Liver (tissue), 9 donors: ENCODE data around the gene CIDEB. TPM values are rescaled to one million over a fixed set of nuclear protein-coding genes. Genes with fewer than 3 reads are reported as not detected.
A peak's percentile ranks its signal among the peaks of the same experiment; 100 is the strongest.

Experiments used
- DNase-seq: peaks from one replicate; pipeline ENCODE4 v3.0.0-alpha.2; 2017; ENCODE audit warnings: low spot score
- H3K27ac ChIP-seq, 2 donors: one replicate each; pipeline ENCODE4 v1.7.0; 2013; ENCODE audit warnings: inconsistent platforms in 2 of 2, low read length in 2 of 2, control low read depth in 1 of 2, low read depth in 1 of 2, mild to moderate bottlenecking in 1 of 2
- H3K27me3 ChIP-seq, 4 donors: one replicate each; pipeline versions ENCODE4 v1.6.1 to v1.7.0; 2013; ENCODE audit warnings: low read length in 3 of 4, inconsistent platforms in 1 of 4, mild to moderate bottlenecking in 1 of 4, moderate library complexity in 1 of 4; ENCODE audit not compliant: control insufficient read depth in 4 of 4, insufficient read depth in 4 of 4
- H3K36me3 ChIP-seq, 4 donors: one replicate each; pipeline versions ENCODE4 v1.6.1 to v1.7.0; 2013; ENCODE audit warnings: low read length in 3 of 4, mild to moderate bottlenecking in 3 of 4, low read depth in 1 of 4, moderate library complexity in 1 of 4; ENCODE audit not compliant: control insufficient read depth in 4 of 4, insufficient read depth in 3 of 4
- H3K4me1 ChIP-seq, 4 donors: one replicate each; pipeline versions ENCODE4 v1.6.1 to v1.7.0; 2013; ENCODE audit warnings: low read length in 3 of 4, mild to moderate bottlenecking in 3 of 4, moderate library complexity in 1 of 4; ENCODE audit not compliant: control insufficient read depth in 4 of 4, insufficient read depth in 4 of 4
- H3K4me3 ChIP-seq, 3 donors: one replicate each; pipeline versions ENCODE4 v1.6.1 to v1.7.0; 2013; ENCODE audit warnings: low read length in 3 of 3, control low read depth in 1 of 3, low read depth in 1 of 3, mild to moderate bottlenecking in 1 of 3
- H3K9ac ChIP-seq, 2 donors: one replicate each; pipeline ENCODE4 v1.7.0; 2013; ENCODE audit warnings: low read length in 2 of 2, mild to moderate bottlenecking in 2 of 2, moderate library complexity in 2 of 2, control low read depth in 1 of 2, low read depth in 1 of 2
- H3K9me3 ChIP-seq, 4 donors: one replicate each; pipeline versions ENCODE4 v1.6.1 to v1.7.0; 2013; ENCODE audit warnings: low read length in 3 of 4; ENCODE audit not compliant: control insufficient read depth in 4 of 4
- EGR1 ChIP-seq, 2 donors: IDR thresholded peaks; 2 replicates each; pipeline ENCODE4 v1.6.1; 2016 to 2018; ENCODE audit warnings: antibody characterized with exemption in 2 of 2, low read depth in 2 of 2
- FOXA1 ChIP-seq: IDR thresholded peaks from 2 replicates; pipeline ENCODE4 v1.6.1; 2016; ENCODE audit warnings: antibody characterized with exemption
- FOXA2 ChIP-seq: IDR thresholded peaks from 2 replicates; pipeline ENCODE4 v1.6.1; 2016; ENCODE audit warnings: antibody characterized with exemption
- GABPA ChIP-seq, 2 donors: IDR thresholded peaks in 1 of 2; conservative IDR thresholded peaks in 1 of 2; 2 replicates each; pipeline ENCODE4 v1.6.1; 2016; ENCODE audit warnings: antibody characterized with exemption in 2 of 2, mild to moderate bottlenecking in 1 of 2, moderate library complexity in 1 of 2
- HNF4G ChIP-seq: IDR thresholded peaks from 2 replicates; pipeline ENCODE4 v1.6.1; 2016; ENCODE audit warnings: antibody characterized with exemption
- JUND ChIP-seq, 2 donors: IDR thresholded peaks; 2 replicates each; pipeline ENCODE4 v1.6.1; 2016; ENCODE audit warnings: antibody characterized with exemption in 2 of 2
- NR2F2 ChIP-seq: IDR thresholded peaks from 2 replicates; pipeline ENCODE4 v1.6.1; 2016; ENCODE audit warnings: antibody characterized with exemption
- RAD21 ChIP-seq, 2 donors: IDR thresholded peaks; 2 replicates each; pipeline ENCODE4 v1.6.1; 2016; ENCODE audit warnings: antibody characterized with exemption in 2 of 2, mild to moderate bottlenecking in 2 of 2
- RXRA ChIP-seq, 2 donors: IDR thresholded peaks; 2 replicates each; pipeline ENCODE4 v1.6.1; 2017 to 2018; ENCODE audit warnings: antibody characterized with exemption in 2 of 2, mild to moderate bottlenecking in 1 of 2
- SP1 ChIP-seq: IDR thresholded peaks from 2 replicates; pipeline ENCODE4 v1.6.1; 2018; ENCODE audit warnings: antibody characterized with exemption, mild to moderate bottlenecking
- TAF1 ChIP-seq: conservative IDR thresholded peaks from 2 replicates; pipeline ENCODE4 v1.6.1; 2016; ENCODE audit warnings: antibody characterized with exemption, mild to moderate bottlenecking
- YY1 ChIP-seq: IDR thresholded peaks from 2 replicates; pipeline ENCODE4 v1.6.1; 2016; ENCODE audit warnings: antibody characterized with exemption, mild to moderate bottlenecking
- WGBS: extraction: QIAGEN DNeasy Blood & Tissue Kit; methylation state at CpG from one replicate; pipeline ENCODE4 v1.1.7; 2013; 5-methylcytosine and 5-hydroxymethylcytosine counted together
- polyA plus RNA-seq, 2 donors: library from polyadenylated mRNA; stranded (reverse) in 1 of 2; unstranded in 1 of 2; fragments of 200-250 nt in 1 of 2; fragments of >200 nt in 1 of 2; fragmentation: Nextera tagmentation in 1 of 2; extraction: Ambion mirVana in 1 of 2; gene quantifications; one replicate each; pipeline versions ENCODE4 v1.2.1 to v1.2.3, GENCODE V29; 2013 to 2015
- total RNA-seq, 2 donors: library from RNA; depleted of rRNA; stranded (reverse); fragments of >200 nt; gene quantifications; one replicate each; pipeline ENCODE4 v1.2.3, GENCODE V29; 2014
- TF ChIP-seq, protein P1 (sequence below): IDR thresholded peaks from 2 replicates; pipeline ENCODE4 v1.6.1; 2016; ENCODE audit warnings: antibody characterized with exemption
- TF ChIP-seq, protein P2 (sequence below): IDR thresholded peaks from 2 replicates; pipeline ENCODE4 v1.6.1; 2016; ENCODE audit warnings: antibody characterized with exemption
- TF ChIP-seq, protein P3 (sequence below): IDR thresholded peaks from 2 replicates; pipeline ENCODE4 v1.6.1; 2016; ENCODE audit warnings: antibody characterized with exemption
- donor health status: healthy.
- donor health status: healthy.
- donor health status: healthy.
- donor health status: healthy.
- donor health status: healthy.

The CIDEB gene
- total and polyA plus RNA-seq, 4 donors = 32.1 to 312 (median 159) TPM

DNA sequence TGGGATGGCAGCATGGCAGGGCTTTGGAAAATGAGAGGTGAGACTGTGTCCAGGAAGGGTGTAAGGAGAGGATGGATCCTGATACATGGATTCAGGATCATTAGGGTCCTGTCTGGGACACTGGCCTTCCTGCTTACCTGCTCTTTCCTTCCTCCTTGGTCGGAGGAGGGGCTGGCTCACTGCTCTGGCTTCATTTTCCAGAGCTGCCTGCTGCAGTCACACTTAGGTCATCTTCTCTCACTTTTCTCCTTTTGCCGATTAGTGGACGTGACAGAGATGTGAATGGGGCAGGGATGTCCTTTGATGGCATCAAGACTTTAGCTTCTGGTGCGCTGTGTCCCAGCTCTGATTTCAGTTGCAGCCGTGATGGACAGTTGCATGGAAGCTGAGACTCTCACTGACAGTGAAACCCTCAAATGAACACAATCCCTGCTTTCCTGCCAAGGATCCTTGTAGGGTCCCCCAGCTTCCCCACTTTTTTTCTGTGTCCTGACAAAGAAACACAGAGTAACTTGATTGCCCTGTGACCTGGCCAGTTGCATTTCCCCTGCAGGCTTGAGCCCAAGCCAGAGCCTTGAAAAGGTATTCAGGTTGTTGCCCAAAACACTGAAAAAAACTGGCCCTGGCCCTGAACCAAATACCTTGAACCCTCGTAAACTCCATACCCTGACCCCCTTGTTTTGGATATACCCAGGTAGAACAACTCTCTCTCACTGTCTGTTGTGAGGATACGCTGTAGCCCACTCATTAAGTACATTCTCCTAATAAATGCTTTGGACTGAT, 756 bp upstream of the CIDEB start:
- DNase-seq = no peak
- H3K9me3 ChIP-seq = no peaks in the 10 kb centered on the region
- TF ChIP-seq RXRA (IDR thresholded peaks at IDR 0.05) (peak; percentile 12 to 14), RAD21 (IDR thresholded peaks at IDR 0.05) (no peak)
- peaks cover 4 to 30% (median 21%) of the 10 kb centered on the region in 4 donors for H3K36me3 ChIP-seq
- peaks cover 31 to 79% (median 67%) of the 10 kb centered on the region in 4 donors for H3K4me1 ChIP-seq
- H3K27me3 ChIP-seq = no peaks in the 10 kb centered on the region
- WGBS = 57% methylated on average over 7 of the region's 7 CpGs
- H3K27ac ChIP-seq = peak overlapping the region; percentile 92 to 97
- H3K9ac ChIP-seq = peak overlapping the region; percentile 9 to 43
- H3K4me3 ChIP-seq = no peak overlapping the region

DNA sequence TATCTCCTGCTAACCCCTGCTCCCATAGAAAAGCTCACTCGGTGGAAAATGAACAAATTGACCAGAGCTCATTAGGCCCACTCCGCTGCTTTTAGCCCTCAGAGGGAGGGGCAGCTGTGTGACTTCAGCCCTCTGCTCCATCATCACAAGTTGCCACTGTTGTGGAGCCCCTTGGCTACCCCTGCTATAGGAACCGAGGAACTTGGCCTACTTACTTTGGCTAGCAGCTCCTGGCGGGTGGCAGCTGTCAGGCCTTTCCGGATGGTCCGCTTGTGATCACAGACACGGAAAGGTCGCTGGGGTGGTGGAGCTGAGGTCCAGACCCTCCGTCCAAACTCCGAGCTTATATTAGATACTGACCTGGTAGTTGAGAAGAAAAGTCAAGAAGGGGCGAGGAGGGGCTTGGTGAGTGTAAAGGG, 612 bp downstream of the CIDEB start:
- no peak for DNase-seq
- Histone ChIP-seq H3K4me1 (peaks cover 32 to 88% (median 78%) of the 10 kb centered on the region in 4 donors), H3K27me3 (no peaks in the 10 kb centered on the region), H3K4me3 (peak overlapping the region; percentile 55 to 78 (median 70)), H3K27ac (peak overlapping the region; percentile 92 to 97), H3K36me3 (peaks cover 5 to 38% (median 26%) of the 10 kb centered on the region in 4 donors), H3K9me3 (no peaks in the 10 kb centered on the region), H3K9ac (peak overlapping the region; percentile 80 to 98)
- TF ChIP-seq NR2F2 (no peak), TAF1 (no peak)
- WGBS = 40% methylated on average over 11 of the region's 11 CpGs

DNA sequence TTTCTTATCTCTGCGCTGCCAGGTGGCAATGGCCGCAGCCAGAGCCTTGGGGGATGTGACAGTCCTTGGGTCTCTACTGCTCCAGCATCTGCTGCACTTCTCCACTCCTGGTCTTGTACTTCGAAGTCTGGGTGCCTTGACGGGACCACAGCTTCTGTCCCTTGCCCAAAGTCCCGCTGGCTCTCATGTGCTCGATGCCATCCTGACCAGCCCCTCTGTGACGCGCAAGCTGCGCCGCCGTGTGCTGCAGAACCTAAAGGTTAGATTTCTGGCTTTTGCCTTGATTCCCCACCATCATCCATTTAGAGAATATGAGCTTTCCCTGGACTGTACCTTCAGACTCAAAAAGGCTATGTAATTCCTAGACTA, 3.8 kb downstream of the CIDEB start:
- no peak for DNase-seq
- Histone ChIP-seq H3K27me3 (no peaks in the 10 kb centered on the region), H3K9ac (no peak overlapping the region), H3K27ac (peak overlapping the region; percentile 55 to 79), H3K4me3 (no peak overlapping the region), H3K4me1 (peaks cover 14 to 81% (median 73%) of the 10 kb centered on the region in 4 donors), H3K9me3 (no peaks in the 10 kb centered on the region), H3K36me3 (peaks cover 9 to 48% (median 33%) of the 10 kb centered on the region in 4 donors)
- 97% methylated on average over 11 of the region's 11 CpGs for WGBS
- TF ChIP-seq, protein P1, sequence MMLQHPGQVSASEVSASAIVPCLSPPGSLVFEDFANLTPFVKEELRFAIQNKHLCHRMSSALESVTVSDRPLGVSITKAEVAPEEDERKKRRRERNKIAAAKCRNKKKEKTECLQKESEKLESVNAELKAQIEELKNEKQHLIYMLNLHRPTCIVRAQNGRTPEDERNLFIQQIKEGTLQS = no peak
- TF ChIP-seq, protein P2, sequence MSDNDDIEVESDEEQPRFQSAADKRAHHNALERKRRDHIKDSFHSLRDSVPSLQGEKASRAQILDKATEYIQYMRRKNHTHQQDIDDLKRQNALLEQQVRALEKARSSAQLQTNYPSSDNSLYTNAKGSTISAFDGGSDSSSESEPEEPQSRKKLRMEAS = no peak

DNA sequence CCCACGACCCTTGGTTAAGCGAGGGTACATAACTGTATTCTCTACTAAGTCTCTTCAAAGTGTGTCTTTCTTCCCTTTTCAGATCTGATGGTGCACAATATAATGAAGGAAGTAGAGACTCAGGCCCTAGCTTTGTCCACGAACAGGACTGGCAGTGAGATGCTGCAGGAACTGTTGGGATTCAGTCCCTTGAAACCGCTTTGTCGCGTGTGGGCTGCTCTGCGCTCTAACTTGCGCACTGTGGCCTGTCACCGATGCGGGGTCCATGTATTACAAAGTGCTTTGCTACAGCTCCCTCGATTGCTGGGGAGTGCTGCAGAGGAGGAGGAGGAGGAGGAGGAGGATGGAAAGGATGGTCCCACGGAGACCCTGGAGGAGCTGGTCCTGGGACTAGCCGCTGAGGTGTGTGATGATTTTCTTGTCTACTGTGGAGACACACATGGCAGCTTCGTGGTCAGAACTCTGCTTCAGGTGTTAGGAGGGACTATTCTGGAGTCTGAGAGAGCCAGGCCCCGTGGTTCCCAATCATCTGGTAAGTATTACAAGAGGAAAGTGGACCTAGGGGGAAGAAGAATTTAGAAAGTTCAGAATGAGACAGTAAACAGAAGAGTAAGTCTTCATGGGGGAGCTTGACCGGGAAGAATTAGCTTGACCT, 7.3 kb downstream of the CIDEB start:
- H3K4me1 ChIP-seq = peaks cover 12 to 89% (median 77%) of the 10 kb centered on the region in 4 donors
- peak overlapping the region; percentile 71 to 80 for H3K9ac ChIP-seq
- peak overlapping the region; percentile 72 to 86 (median 83) for H3K4me3 ChIP-seq
- H3K9me3 ChIP-seq = no peaks in the 10 kb centered on the region
- H3K36me3 ChIP-seq = peaks cover 9 to 46% (median 33%) of the 10 kb centered on the region in 4 donors
- DNase-seq = no peak
- 25% methylated on average over 16 of the region's 16 CpGs for WGBS
- H3K27me3 ChIP-seq = no peaks in the 10 kb centered on the region
- peak overlapping the region; percentile 90 to 94 for H3K27ac ChIP-seq
- no peak for TF ChIP-seq GABPA (IDR thresholded peaks at IDR 0.05 in 1 of 2, conservative IDR thresholded peaks at IDR 0.05 in 1 of 2)
- TF ChIP-seq YY1 = no peak
- no peak for TF ChIP-seq SP1
- no peak for TF ChIP-seq RXRA (IDR thresholded peaks at IDR 0.05)
- TF ChIP-seq, protein P1 = no peak
- TF ChIP-seq FOXA1 = no peak
- TF ChIP-seq TAF1 = no peak
- no peak for TF ChIP-seq HNF4G
- TF ChIP-seq EGR1 (IDR thresholded peaks at IDR 0.05; ENCODE audit: low read depth in 2 of 2) = no peak
- TF ChIP-seq, protein P3, sequence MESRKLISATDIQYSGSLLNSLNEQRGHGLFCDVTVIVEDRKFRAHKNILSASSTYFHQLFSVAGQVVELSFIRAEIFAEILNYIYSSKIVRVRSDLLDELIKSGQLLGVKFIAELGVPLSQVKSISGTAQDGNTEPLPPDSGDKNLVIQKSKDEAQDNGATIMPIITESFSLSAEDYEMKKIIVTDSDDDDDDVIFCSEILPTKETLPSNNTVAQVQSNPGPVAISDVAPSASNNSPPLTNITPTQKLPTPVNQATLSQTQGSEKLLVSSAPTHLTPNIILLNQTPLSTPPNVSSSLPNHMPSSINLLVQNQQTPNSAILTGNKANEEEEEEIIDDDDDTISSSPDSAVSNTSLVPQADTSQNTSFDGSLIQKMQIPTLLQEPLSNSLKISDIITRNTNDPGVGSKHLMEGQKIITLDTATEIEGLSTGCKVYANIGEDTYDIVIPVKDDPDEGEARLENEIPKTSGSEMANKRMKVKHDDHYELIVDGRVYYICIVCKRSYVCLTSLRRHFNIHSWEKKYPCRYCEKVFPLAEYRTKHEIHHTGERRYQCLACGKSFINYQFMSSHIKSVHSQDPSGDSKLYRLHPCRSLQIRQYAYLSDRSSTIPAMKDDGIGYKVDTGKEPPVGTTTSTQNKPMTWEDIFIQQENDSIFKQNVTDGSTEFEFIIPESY = no peak
- TF ChIP-seq JUND (IDR thresholded peaks at IDR 0.05) = no peak
- TF ChIP-seq, protein P2 = no peak
- TF ChIP-seq FOXA2 = no peak
